Spinal cord (tissue), 10 donors: Measurements from ENCODE around the gene VWA1. TPM values are rescaled to one million over a fixed set of nuclear protein-coding genes. Genes with fewer than 3 reads are reported as not detected.
"Not testable (repeated sequence)": the region's sequence is repeated elsewhere in the genome, so short reads cannot be mapped to it uniquely, and the experiment has no call there.

ENCODE experiments used
- DNase-seq, 6 donors: peaks; one replicate each; pipeline versions ENCODE4 v3.0.0 to v3.0.0-alpha.2; 2013 to 2015; ENCODE audit warnings: low spot score in 6 of 6, low read depth in 4 of 6
- H3K27ac ChIP-seq: one replicate; pipeline ENCODE4 v1.5.1; 2013; ENCODE audit warnings: low read depth, low read length, control low read depth
- H3K27me3 ChIP-seq: one replicate; pipeline ENCODE4 v1.6.1; 2013; ENCODE audit warnings: low read length; ENCODE audit not compliant: control insufficient read depth, insufficient read depth
- H3K36me3 ChIP-seq: one replicate; pipeline ENCODE4 v1.6.1; 2013; ENCODE audit warnings: low read length; ENCODE audit not compliant: control insufficient read depth, insufficient read depth
- H3K4me1 ChIP-seq: one replicate; pipeline ENCODE4 v1.6.1; 2013; ENCODE audit warnings: low read length; ENCODE audit not compliant: control insufficient read depth, insufficient read depth
- H3K4me3 ChIP-seq: one replicate; pipeline ENCODE4 v1.5.1; 2013; ENCODE audit warnings: low read depth, low read length, control low read depth
- H3K9me3 ChIP-seq: one replicate; pipeline ENCODE4 v1.6.1; 2013; ENCODE audit warnings: low read length; ENCODE audit not compliant: control insufficient read depth, insufficient read depth
- WGBS: methylation state at CpG from one replicate; pipeline ENCODE4 v1.1.5; 2013; ENCODE audit warnings: missing lambda C conversion rate; ENCODE audit not compliant: insufficient coverage; 5-methylcytosine and 5-hydroxymethylcytosine counted together
- polyA plus RNA-seq, 2 donors: library from polyadenylated mRNA; unstranded; fragments of 120-200 nt; gene quantifications; one replicate each; pipeline ENCODE4 v1.2.1, GENCODE V29; 2013; ENCODE audit not compliant: insufficient read length in 2 of 2
- total RNA-seq, 2 donors: library from RNA; depleted of rRNA in 1 of 2; stranded (reverse); fragments of 120-200 nt in 1 of 2; fragments of >200 nt in 1 of 2; gene quantifications; one replicate each; pipeline versions ENCODE4 v1.2.3 to v1.2.4, GENCODE V29; 2013 to 2014
- donor health status: healthy.

VWA1 gene
- total and polyA plus RNA-seq, 4 donors, result 11.4 to 67.0 (median 43.8) TPM

GRCh38 chr1:1402901-1403392 is 32.5 kb upstream of the VWA1 start:
- H3K27me3 ChIP-seq, H3K27ac ChIP-seq, H3K4me3 ChIP-seq, DNase-seq, H3K9me3 ChIP-seq: not testable (repeated sequence)
- WGBS, result 85% methylated on average over 5 of the region's 9 CpGs
- Histone ChIP-seq H3K36me3 (peaks cover 68% of the 10 kb centered on the region), H3K4me1 (peaks cover 48% of the 10 kb centered on the region)

- no peaks in the 10 kb centered on the region for H3K27me3 ChIP-seq
- no peak overlapping the region for H3K4me3 ChIP-seq
- H3K9me3 ChIP-seq, result no peaks in the 10 kb centered on the region
- 84% methylated on average over 7 of the region's 7 CpGs for WGBS
- no peak overlapping the region for H3K27ac ChIP-seq
- DNase-seq, result no peak
- peaks cover 46% of the 10 kb centered on the region for H3K4me1 ChIP-seq
- H3K36me3 ChIP-seq, result peaks cover 65% of the 10 kb centered on the region
Observed at GRCh38 chr1:1403653-1404052, 31.8 kb upstream of the VWA1 start.

- whole genome bisulfite sequencing, result 40% methylated on average over 42 of the region's 43 CpGs
- Histone ChIP-seq H3K27me3 (no peaks in the 10 kb centered on the region), H3K27ac (no peak overlapping the region)
Observed at GRCh38 chr1:1406101-1406820, 29.2 kb upstream of the VWA1 start.

GRCh38 chr1:1406821-1407635 is 28.5 kb upstream of the VWA1 start, which contains the start of gene MRPL20:
MRPL20 (minus strand) TSS chr1:1407293; CDS start chr1:1407217, 76 bp downstream.
- peak; percentile 81 to 98 (median 90) for DNase-seq
- WGBS, result under 1% methylated on average over 98 of the region's 98 CpGs
- Histone ChIP-seq H3K4me3 (peak within 1 kb of the TSS; percentile 72), H3K4me1 (peaks cover 36% of the 10 kb centered on the region), H3K9me3 (no peaks in the 10 kb centered on the region), H3K27ac (peak within 1 kb of the TSS; percentile 57), H3K27me3 (no peaks in the 10 kb centered on the region), H3K36me3 (peaks cover 52% of the 10 kb centered on the region)

More at GRCh38 chr1:1406101-1406820, 29.2 kb upstream of the VWA1 start:
- H3K36me3 ChIP-seq, result peaks cover 59% of the 10 kb centered on the region
- H3K4me3 ChIP-seq, result peak overlapping the region; percentile 72
- DNase-seq, result no peak
- H3K4me1 ChIP-seq, result peaks cover 39% of the 10 kb centered on the region
- no peaks in the 10 kb centered on the region for H3K9me3 ChIP-seq

- no peak for DNase-seq
Observed at GRCh38 chr1:1407636-1408318, 27.7 kb upstream of the VWA1 start.

GRCh38 chr1:1410238-1410637 is 25.3 kb upstream of the VWA1 start:
- H3K27ac ChIP-seq, H3K27me3 ChIP-seq, DNase-seq, H3K4me3 ChIP-seq, H3K9me3 ChIP-seq: not testable (repeated sequence)
- peaks cover 31% of the 10 kb centered on the region for H3K4me1 ChIP-seq
- no CpG with 5 or more reads among the region's 8 CpGs for WGBS
- peaks cover 22% of the 10 kb centered on the region for H3K36me3 ChIP-seq

More at GRCh38 chr1:1407636-1408318, 27.7 kb upstream of the VWA1 start:
- WGBS, result 4% methylated on average over 34 of the region's 41 CpGs
- Histone ChIP-seq H3K36me3 (peaks cover 45% of the 10 kb centered on the region), H3K9me3 (no peaks in the 10 kb centered on the region), H3K4me1 (peaks cover 36% of the 10 kb centered on the region), H3K27ac (no peak overlapping the region), H3K4me3 (peak overlapping the region; percentile 72), H3K27me3 (no peaks in the 10 kb centered on the region)

GRCh38 chr1:1411626-1412025 is 23.9 kb upstream of the VWA1 start:
- DNase-seq, result no peak
- Histone ChIP-seq H3K4me3 (no peak overlapping the region), H3K27me3 (no peaks in the 10 kb centered on the region), H3K9me3 (no peaks in the 10 kb centered on the region), H3K27ac (no peak overlapping the region), H3K4me1 (peaks cover 17% of the 10 kb centered on the region), H3K36me3 (peaks cover 10% of the 10 kb centered on the region)
- 94% methylated on average over 11 of the region's 13 CpGs for WGBS

- not testable (repeated sequence) for DNase-seq, H3K36me3 ChIP-seq, H3K27me3 ChIP-seq, H3K9me3 ChIP-seq, H3K4me3 ChIP-seq, H3K27ac ChIP-seq
- 85% methylated on average over 2 of the region's 11 CpGs for WGBS
- H3K4me1 ChIP-seq, result peaks cover 17% of the 10 kb centered on the region
Observed at GRCh38 chr1:1412311-1412902, 23.1 kb upstream of the VWA1 start.

GRCh38 chr1:1415751-1416150 is 19.7 kb upstream of the VWA1 start:
- no peak overlapping the region for H3K27ac ChIP-seq
- H3K4me3 ChIP-seq, result no peak overlapping the region
- H3K4me1 ChIP-seq, result peaks cover 17% of the 10 kb centered on the region
- H3K9me3 ChIP-seq, result no peaks in the 10 kb centered on the region
- no peak for DNase-seq
- WGBS, result 53% methylated on average over 13 of the region's 13 CpGs
- peaks cover 5% of the 10 kb centered on the region for H3K36me3 ChIP-seq
- H3K27me3 ChIP-seq, result peaks cover 6% of the 10 kb centered on the region
